ENCODE data around the gene OR14C36.
"Not testable (repeated sequence)": the region's sequence is repeated elsewhere in the genome, so short reads cannot be mapped to it uniquely, and the experiment has no call there.

Gene OR14C36, protein sequence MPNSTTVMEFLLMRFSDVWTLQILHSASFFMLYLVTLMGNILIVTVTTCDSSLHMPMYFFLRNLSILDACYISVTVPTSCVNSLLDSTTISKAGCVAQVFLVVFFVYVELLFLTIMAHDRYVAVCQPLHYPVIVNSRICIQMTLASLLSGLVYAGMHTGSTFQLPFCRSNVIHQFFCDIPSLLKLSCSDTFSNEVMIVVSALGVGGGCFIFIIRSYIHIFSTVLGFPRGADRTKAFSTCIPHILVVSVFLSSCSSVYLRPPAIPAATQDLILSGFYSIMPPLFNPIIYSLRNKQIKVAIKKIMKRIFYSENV

DNA sequence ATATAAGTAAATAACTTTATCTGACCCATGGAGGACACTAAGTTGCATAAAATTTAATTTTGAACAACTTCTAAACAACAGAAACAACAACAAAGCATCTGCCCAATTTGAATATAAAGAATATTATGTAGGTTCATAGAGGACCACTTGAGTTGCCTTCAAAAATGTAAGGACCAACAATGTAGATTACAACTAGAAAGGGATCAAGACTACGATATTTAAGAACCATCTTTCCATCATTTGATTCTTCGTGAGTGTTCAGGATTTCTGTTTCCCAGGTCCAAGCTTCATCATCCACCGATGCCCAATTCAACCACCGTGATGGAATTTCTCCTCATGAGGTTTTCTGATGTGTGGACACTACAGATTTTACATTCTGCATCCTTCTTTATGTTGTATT lies at the start of gene OR14C36:
Gene OR14C36, plus strand, starts transcription at position 301 of the 400 bp plus-strand sequence. Its CDS starts 0 bp downstream, at position 301.
- DNase-seq, result no peak
- Histone ChIP-seq H3K27ac (no peak within 1 kb of the TSS), H3K27me3 (ENCODE audit: insufficient read depth, low read depth, severe bottlenecking) (peaks cover 58% of the 10 kb centered on the region), H3K9me3 (ENCODE audit: severe bottlenecking) (no peaks in the 10 kb centered on the region), H3K4me3 (ENCODE audit: low read depth, low read length) (no peak within 1 kb of the TSS), H3K36me3 (no peaks in the 10 kb centered on the region)
- TF ChIP-seq, protein P1, sequence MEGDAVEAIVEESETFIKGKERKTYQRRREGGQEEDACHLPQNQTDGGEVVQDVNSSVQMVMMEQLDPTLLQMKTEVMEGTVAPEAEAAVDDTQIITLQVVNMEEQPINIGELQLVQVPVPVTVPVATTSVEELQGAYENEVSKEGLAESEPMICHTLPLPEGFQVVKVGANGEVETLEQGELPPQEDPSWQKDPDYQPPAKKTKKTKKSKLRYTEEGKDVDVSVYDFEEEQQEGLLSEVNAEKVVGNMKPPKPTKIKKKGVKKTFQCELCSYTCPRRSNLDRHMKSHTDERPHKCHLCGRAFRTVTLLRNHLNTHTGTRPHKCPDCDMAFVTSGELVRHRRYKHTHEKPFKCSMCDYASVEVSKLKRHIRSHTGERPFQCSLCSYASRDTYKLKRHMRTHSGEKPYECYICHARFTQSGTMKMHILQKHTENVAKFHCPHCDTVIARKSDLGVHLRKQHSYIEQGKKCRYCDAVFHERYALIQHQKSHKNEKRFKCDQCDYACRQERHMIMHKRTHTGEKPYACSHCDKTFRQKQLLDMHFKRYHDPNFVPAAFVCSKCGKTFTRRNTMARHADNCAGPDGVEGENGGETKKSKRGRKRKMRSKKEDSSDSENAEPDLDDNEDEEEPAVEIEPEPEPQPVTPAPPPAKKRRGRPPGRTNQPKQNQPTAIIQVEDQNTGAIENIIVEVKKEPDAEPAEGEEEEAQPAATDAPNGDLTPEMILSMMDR (IDR thresholded peaks at IDR 0.05; ENCODE audit: low read depth, low read length), result no peak

DNA sequence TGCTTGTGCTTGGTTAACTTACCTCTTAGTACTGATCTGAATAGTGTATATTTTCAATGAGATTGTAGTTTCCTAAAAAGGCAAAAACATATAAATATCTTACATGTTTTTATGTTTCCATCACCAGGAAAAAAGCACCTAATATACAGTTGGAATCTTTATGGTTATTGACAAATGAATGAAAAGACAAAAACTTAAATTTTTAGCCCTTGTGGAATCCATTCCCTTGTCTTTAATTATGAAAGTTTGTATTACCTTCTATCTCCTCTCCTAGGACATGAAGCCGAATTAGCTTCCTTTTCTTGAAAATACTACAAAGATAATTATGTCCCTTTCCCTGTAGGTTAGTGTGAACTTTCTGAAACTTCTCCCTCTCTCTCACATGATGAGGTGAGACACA lies 45.3 kb upstream of the OR14C36 start, which contains the start of gene OR2T12:
Gene OR2T12, minus strand, starts transcription at position 101 of the 400 bp plus-strand sequence. CDS start 7,846 bp downstream, outside the sequence.
- H3K36me3 ChIP-seq, result no peaks in the 10 kb centered on the region
- no peak within 1 kb of the TSS for H3K4me3 ChIP-seq (ENCODE audit: low read depth, low read length)
- H3K27ac ChIP-seq, result no peak within 1 kb of the TSS
- no peak for DNase-seq
- H3K9me3 ChIP-seq (ENCODE audit: severe bottlenecking), result no peaks in the 10 kb centered on the region
- TF ChIP-seq, protein P1 (IDR thresholded peaks at IDR 0.05; ENCODE audit: low read depth, low read length), result no peak
- peaks cover 45% of the 10 kb centered on the region for H3K27me3 ChIP-seq (ENCODE audit: insufficient read depth, low read depth, severe bottlenecking)

- not testable (repeated sequence) for H3K4me3 ChIP-seq (ENCODE audit: low read depth, low read length); H3K9me3 ChIP-seq (ENCODE audit: severe bottlenecking); DNase-seq; H3K36me3 ChIP-seq; H3K27ac ChIP-seq
- peaks cover 41% of the 10 kb centered on the region for H3K27me3 ChIP-seq (ENCODE audit: insufficient read depth, low read depth, severe bottlenecking)
These were observed 42.9 kb upstream of the OR14C36 start for GRCh38 chr1:248305672-248306071.

GRCh38 chr1:248306103-248306502 lies 42.5 kb upstream of the OR14C36 start:
- H3K27me3 ChIP-seq (ENCODE audit: insufficient read depth, low read depth, severe bottlenecking), result peaks cover 41% of the 10 kb centered on the region

GRCh38 chr1:248306740-248307139 lies 41.8 kb upstream of the OR14C36 start:
- peaks cover 42% of the 10 kb centered on the region for H3K27me3 ChIP-seq (ENCODE audit: insufficient read depth, low read depth, severe bottlenecking)
- not testable (repeated sequence) for H3K9me3 ChIP-seq (ENCODE audit: severe bottlenecking); H3K4me3 ChIP-seq (ENCODE audit: low read depth, low read length); H3K27ac ChIP-seq; H3K36me3 ChIP-seq; DNase-seq

More at GRCh38 chr1:248306103-248306502, 42.5 kb upstream of the OR14C36 start:
- H3K9me3 ChIP-seq (ENCODE audit: severe bottlenecking), result no peaks in the 10 kb centered on the region
- H3K4me3 ChIP-seq (ENCODE audit: low read depth, low read length), result no peak overlapping the region
- no peak overlapping the region for H3K27ac ChIP-seq
- H3K36me3 ChIP-seq, result no peaks in the 10 kb centered on the region
- TF ChIP-seq, protein P1 (IDR thresholded peaks at IDR 0.05; ENCODE audit: low read depth, low read length), result no peak
- DNase-seq, result no peak

DNA sequence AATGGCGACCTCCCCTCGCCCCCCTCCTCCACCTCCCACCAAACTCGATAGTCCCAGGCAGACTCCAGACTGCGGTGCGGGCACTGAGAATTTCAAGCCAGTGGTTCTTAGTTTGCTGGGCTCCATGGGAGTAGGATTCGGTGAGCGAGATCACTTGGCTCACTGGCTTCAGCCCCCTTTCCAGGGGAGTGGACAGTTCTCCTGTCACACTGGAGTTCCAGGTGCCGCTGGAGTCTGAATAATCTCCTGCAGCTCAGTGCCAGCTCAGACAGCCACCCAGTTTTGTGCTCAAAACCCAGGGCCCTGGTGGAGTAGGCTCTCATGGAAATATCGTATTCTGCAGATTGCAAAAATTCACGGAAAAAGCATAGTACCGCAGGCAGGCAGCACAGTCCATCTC lies 31.8 kb upstream of the OR14C36 start:
- no peak for DNase-seq
- H3K4me3 ChIP-seq (ENCODE audit: low read depth, low read length), result no peak overlapping the region
- H3K27ac ChIP-seq, result no peak overlapping the region
- no peaks in the 10 kb centered on the region for H3K36me3 ChIP-seq
- TF ChIP-seq, protein P1 (IDR thresholded peaks at IDR 0.05; ENCODE audit: low read depth, low read length), result no peak
- H3K27me3 ChIP-seq (ENCODE audit: insufficient read depth, low read depth, severe bottlenecking), result peaks cover 64% of the 10 kb centered on the region
- peaks cover 8% of the 10 kb centered on the region for H3K9me3 ChIP-seq (ENCODE audit: severe bottlenecking)

- DNase-seq, result no peak
- Histone ChIP-seq H3K27me3 (ENCODE audit: insufficient read depth, low read depth, severe bottlenecking) (peaks cover 55% of the 10 kb centered on the region), H3K27ac (no peak within 1 kb of the TSS), H3K36me3 (no peaks in the 10 kb centered on the region), H3K4me3 (ENCODE audit: low read depth, low read length) (no peak within 1 kb of the TSS), H3K9me3 (ENCODE audit: severe bottlenecking) (no peaks in the 10 kb centered on the region)
- TF ChIP-seq, protein P1 (IDR thresholded peaks at IDR 0.05; ENCODE audit: low read depth, low read length), result no peak
These were observed 24.1 kb upstream of the OR14C36 start, which contains the start of gene OR2M7 for GRCh38 chr1:248324468-248324867. TSS of gene OR2M7 (minus strand) at chr1:248324568. CDS start at chr1:248324568, 0 bp downstream.

Data from WERI-Rb-1 (cell line).